ENCODE data around the gene PTGS2. TPM values are rescaled to one million over a fixed set of nuclear protein-coding genes. Genes with fewer than 3 reads are reported as not detected.
"Not testable (repeated sequence)": the region's sequence is repeated elsewhere in the genome, so short reads cannot be mapped to it uniquely, and the experiment has no call there.

PTGS2 gene
- total and polyA plus RNA-seq, 9 of the 15 experiments (the other 6 are each of a cell fraction or from before 2014, with no cell fraction given), result 0.01 TPM; not detected in 8

GRCh38 chr1:186637567-186637966 lies 42.7 kb downstream of the PTGS2 start:
- in situ Hi-C loops (cut with MboI); H3K9me3 ChIP-seq (replicated peaks; ENCODE audit: control insufficient read depth, insufficient read depth, low read depth, low read length); H3K4me3 ChIP-seq; H3K27me3 ChIP-seq (ENCODE audit: control insufficient read depth in 2 of 2, insufficient read depth in 2 of 2, low read length in 2 of 2); POLR2A ChIA-PET; DNase-seq (ENCODE audit: extremely low read depth in 1 of 4, low spot score in 3 of 4); BruUV-seq (replicated peaks); intact Hi-C loops (cut with micrococcal nuclease); H3K4me1 ChIP-seq (replicated peaks in 1 of 2; ENCODE audit: control insufficient read depth in 2 of 2, insufficient read depth in 2 of 2, low read length in 2 of 2); H3K4me2 ChIP-seq (ENCODE audit: insufficient read depth, low read length); ATAC-seq; CTCF ChIA-PET (ENCODE audit: low intra/inter-chr PET ratio); H3K27ac ChIP-seq (ENCODE audit: extremely low read depth, low read depth, low read length); H4K20me1 ChIP-seq (replicated peaks; ENCODE audit: control insufficient read depth, insufficient read depth, low read length); H3K9ac ChIP-seq (ENCODE audit: insufficient read depth in 1 of 2, low read depth in 2 of 2, low read length in 2 of 2); H3K9me1 ChIP-seq (ENCODE audit: control insufficient read depth, insufficient read depth, low read length); H3K79me2 ChIP-seq (ENCODE audit: control insufficient read depth, insufficient read depth, low read length); H3K36me3 ChIP-seq (ENCODE audit: control insufficient read depth, insufficient read depth, low read length); FAIRE-seq; H2AFZ ChIP-seq (ENCODE audit: low read depth, low read length): not testable (repeated sequence)
- 0% methylated on average over 11 of the region's 16 CpGs for WGBS (ENCODE audit: insufficient coverage, low coverage, missing lambda C conversion rate)

DNA sequence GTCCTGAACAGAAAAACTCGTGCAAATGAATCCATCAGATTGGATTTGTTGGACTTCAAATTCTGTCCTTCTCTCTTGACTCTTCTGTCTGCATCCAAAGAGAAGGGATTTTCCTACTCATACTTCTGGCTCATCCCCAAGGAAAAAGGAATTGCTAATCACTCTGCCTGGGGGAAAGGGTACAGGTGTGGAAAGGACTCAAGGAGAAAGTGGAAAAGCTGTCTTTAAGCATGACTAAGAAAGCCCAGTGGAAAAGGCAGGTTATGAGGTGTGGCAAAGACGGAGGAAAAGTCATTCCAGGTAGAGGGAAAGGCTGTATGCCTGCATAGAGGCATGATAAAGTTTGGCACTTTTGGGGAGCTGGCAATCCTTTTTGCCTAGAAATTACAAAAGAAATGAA lies 43.4 kb downstream of the PTGS2 start:
- TF ChIP-seq FOXJ2 (tag; IDR thresholded peaks at IDR 0.05) (no peak), CCNT2 (IDR thresholded peaks at IDR 0.05; ENCODE audit: borderline replicate concordance, extremely low read depth, insufficient read length, low read depth, low read length) (no peak), PYGO2 (tag; IDR thresholded peaks at IDR 0.05) (no peak), RFX7 (CRISPR knock-in tag; IDR thresholded peaks at IDR 0.05) (no peak), HDAC8 (tag; IDR thresholded peaks at IDR 0.05) (no peak), RBM25 (IDR thresholded peaks at IDR 0.05; ENCODE audit: low read depth, low read length, severe bottlenecking) (no peak), ZNF395 (CRISPR knock-in tag; IDR thresholded peaks at IDR 0.05) (no peak)
- TF ChIP-seq, protein P1, sequence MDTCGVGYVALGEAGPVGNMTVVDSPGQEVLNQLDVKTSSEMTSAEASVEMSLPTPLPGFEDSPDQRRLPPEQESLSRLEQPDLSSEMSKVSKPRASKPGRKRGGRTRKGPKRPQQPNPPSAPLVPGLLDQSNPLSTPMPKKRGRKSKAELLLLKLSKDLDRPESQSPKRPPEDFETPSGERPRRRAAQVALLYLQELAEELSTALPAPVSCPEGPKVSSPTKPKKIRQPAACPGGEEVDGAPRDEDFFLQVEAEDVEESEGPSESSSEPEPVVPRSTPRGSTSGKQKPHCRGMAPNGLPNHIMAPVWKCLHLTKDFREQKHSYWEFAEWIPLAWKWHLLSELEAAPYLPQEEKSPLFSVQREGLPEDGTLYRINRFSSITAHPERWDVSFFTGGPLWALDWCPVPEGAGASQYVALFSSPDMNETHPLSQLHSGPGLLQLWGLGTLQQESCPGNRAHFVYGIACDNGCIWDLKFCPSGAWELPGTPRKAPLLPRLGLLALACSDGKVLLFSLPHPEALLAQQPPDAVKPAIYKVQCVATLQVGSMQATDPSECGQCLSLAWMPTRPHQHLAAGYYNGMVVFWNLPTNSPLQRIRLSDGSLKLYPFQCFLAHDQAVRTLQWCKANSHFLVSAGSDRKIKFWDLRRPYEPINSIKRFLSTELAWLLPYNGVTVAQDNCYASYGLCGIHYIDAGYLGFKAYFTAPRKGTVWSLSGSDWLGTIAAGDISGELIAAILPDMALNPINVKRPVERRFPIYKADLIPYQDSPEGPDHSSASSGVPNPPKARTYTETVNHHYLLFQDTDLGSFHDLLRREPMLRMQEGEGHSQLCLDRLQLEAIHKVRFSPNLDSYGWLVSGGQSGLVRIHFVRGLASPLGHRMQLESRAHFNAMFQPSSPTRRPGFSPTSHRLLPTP (IDR thresholded peaks at IDR 0.05; ENCODE audit: borderline replicate concordance, extremely low read depth, insufficient read length), result no peak
- intact Hi-C loops (cut with micrococcal nuclease) (no loop called here), in situ Hi-C loops (cut with MboI) (no loop called here)
- Histone ChIP-seq H3K27ac (ENCODE audit: extremely low read depth, low read depth, low read length) (no peak overlapping the region), H3K9ac (ENCODE audit: insufficient read depth in 1 of 2, low read depth in 2 of 2, low read length in 2 of 2) (no peak overlapping the region), H4K20me1 (replicated peaks; ENCODE audit: control insufficient read depth, insufficient read depth, low read length) (no peaks in the 10 kb centered on the region), H3K4me3 (no peak overlapping the region), H3K27me3 (ENCODE audit: control insufficient read depth in 2 of 2, insufficient read depth in 2 of 2, low read length in 2 of 2) (no peaks in the 10 kb centered on the region), H3K4me2 (ENCODE audit: insufficient read depth, low read length) (no peak overlapping the region), H3K36me3 (ENCODE audit: control insufficient read depth, insufficient read depth, low read length) (no peaks in the 10 kb centered on the region), H3K4me1 (replicated peaks in 1 of 2; ENCODE audit: control insufficient read depth in 2 of 2, insufficient read depth in 2 of 2, low read length in 2 of 2) (no peaks in the 10 kb centered on the region), H3K9me1 (ENCODE audit: control insufficient read depth, insufficient read depth, low read length) (no peaks in the 10 kb centered on the region), H3K9me3 (replicated peaks; ENCODE audit: control insufficient read depth, insufficient read depth, low read depth, low read length) (no peaks in the 10 kb centered on the region), H2AFZ (ENCODE audit: low read depth, low read length) (no peak overlapping the region), H3K79me2 (ENCODE audit: control insufficient read depth, insufficient read depth, low read length) (no peaks in the 10 kb centered on the region)
- ATAC-seq (no peak), FAIRE-seq (no peak), DNase-seq (ENCODE audit: extremely low read depth in 1 of 4, low spot score in 3 of 4) (no peak)
- POLR2A ChIA-PET, result no interaction called here
- 0% methylated on average over 2 of the region's 2 CpGs for WGBS (ENCODE audit: insufficient coverage, low coverage, missing lambda C conversion rate)
- CTCF ChIA-PET (ENCODE audit: low intra/inter-chr PET ratio), result no interaction called here
- no TSS peak for BruUV-seq (replicated peaks)
